Stimulated activated naive B cell treated with anti-CD40 and anti-IgM and Interleukin-4, amounts not matched to agents 10 μg/mL and 1 μg/mL and 100 μg/mL, for 72 hours (primary cell): ENCODE data around the gene MAD2L1.

ENCODE experiments used
- ATAC-seq, 2 donors: fragments of 150-1000 bp; cut with Tn5 transposase; replicated peaks; 2 replicates each; pipeline ENCODE4 v1.10.0; 2021; ENCODE audit warnings: moderate library complexity in 1 of 2
- DNase-seq: peaks from one replicate; pipeline ENCODE4 v3.0.0; 2021
- H3K27ac Mint-ChIP-seq: one replicate; pipeline ENCODE4 v1.8.0; 2022; ENCODE audit warnings: mild to moderate bottlenecking, mixed read lengths
- H3K27me3 Mint-ChIP-seq, 2 donors: one replicate each; pipeline ENCODE4 v1.8.0; 2022; ENCODE audit warnings: mixed read lengths in 2 of 2
- H3K36me3 Mint-ChIP-seq, 2 donors: one replicate each; pipeline ENCODE4 v1.8.0; 2022; ENCODE audit warnings: mixed read lengths in 2 of 2, mild to moderate bottlenecking in 1 of 2
- H3K4me1 Mint-ChIP-seq, 2 donors: one replicate each; pipeline ENCODE4 v1.8.0; 2022; ENCODE audit warnings: mixed read lengths in 2 of 2, mild to moderate bottlenecking in 1 of 2
- H3K4me3 Mint-ChIP-seq, 2 donors: one replicate each; pipeline ENCODE4 v1.8.0; 2022; ENCODE audit warnings: mild to moderate bottlenecking in 2 of 2, mixed read lengths in 2 of 2, moderate library complexity in 1 of 2
- H3K9me3 Mint-ChIP-seq, 2 donors: one replicate each; pipeline ENCODE4 v1.8.0; 2022; ENCODE audit warnings: mixed read lengths in 2 of 2, mild to moderate bottlenecking in 1 of 2

MAD2L1 gene

GRCh38 chr4:120049732-120050494, 16.7 kb downstream of the MAD2L1 start:
- Mint-ChIP-seq H3K36me3 (peaks cover 2 to 3% of the 10 kb centered on the region in 2 donors), H3K27me3 (no peaks in the 10 kb centered on the region), H3K4me3 (peak overlapping the region in 1 of 2 donors; percentile 65), H3K4me1 (peaks cover 2 to 5% of the 10 kb centered on the region in 2 donors), H3K9me3 (no peaks in the 10 kb centered on the region), H3K27ac (no peak overlapping the region)
- DNase-seq (peak; percentile 51), ATAC-seq (peak; percentile 90 to 95)

GRCh38 chr4:120043828-120044227, 22.8 kb downstream of the MAD2L1 start:
- Mint-ChIP-seq H3K4me3 (no peak overlapping the region), H3K4me1 (no peaks in the 10 kb centered on the region), H3K36me3 (peaks cover 5% of the 10 kb centered on the region in 2 donors), H3K27ac (no peak overlapping the region), H3K27me3 (no peaks in the 10 kb centered on the region), H3K9me3 (peaks cover 5 to 6% of the 10 kb centered on the region in 2 donors)
- DNase-seq (no peak), ATAC-seq (no peak)

DNA sequence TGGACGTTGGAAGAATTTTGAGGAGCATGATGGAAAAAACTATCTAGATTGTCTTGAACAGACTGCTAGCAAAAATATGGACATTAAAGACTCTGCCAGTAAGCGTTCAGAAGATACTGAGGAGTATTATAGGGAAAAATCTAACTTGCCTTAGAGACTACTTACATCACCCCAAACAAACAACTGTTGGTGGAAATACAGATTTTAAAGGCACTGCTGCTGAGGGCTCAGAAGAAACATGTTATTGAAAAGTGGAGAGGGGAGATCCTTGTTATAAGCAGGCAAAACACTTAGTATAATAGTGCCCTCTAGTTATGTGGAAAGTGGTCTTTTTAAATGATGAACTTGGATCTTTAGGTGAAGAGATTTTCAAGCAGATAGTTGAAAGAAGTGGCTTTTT, 29.2 kb downstream of the MAD2L1 start:
- DNase-seq, result no peak
- Mint-ChIP-seq H3K36me3 (no peaks in the 10 kb centered on the region), H3K27me3 (peaks cover 12 to 19% of the 10 kb centered on the region in 2 donors), H3K9me3 (no peaks in the 10 kb centered on the region), H3K4me1 (no peaks in the 10 kb centered on the region), H3K27ac (no peak overlapping the region), H3K4me3 (no peak overlapping the region)
- no peak for ATAC-seq

DNA sequence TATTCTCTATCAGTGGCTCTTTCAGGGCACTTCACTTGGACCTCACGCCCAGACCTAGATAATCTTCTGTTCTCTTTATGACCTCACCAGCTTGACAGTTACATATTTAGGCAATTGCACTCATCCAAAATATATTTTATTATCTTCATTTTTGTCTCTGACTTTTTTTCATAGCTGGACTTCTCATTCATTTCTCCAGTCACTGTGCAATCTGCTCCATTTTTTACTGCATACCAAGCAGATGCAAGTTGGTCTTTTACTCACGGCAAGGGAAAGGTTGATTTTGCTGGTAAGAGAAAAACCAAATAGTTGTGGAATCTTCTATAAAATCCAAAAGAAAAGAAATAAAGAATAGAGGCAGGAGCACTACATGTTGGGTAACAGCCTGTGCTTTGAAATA, 31.7 kb downstream of the MAD2L1 start:
- Mint-ChIP-seq H3K36me3 (no peaks in the 10 kb centered on the region), H3K4me3 (no peak overlapping the region), H3K4me1 (no peaks in the 10 kb centered on the region), H3K9me3 (no peaks in the 10 kb centered on the region), H3K27ac (no peak overlapping the region), H3K27me3 (peaks cover 12 to 19% of the 10 kb centered on the region in 2 donors)
- ATAC-seq (no peak), DNase-seq (no peak)

DNA sequence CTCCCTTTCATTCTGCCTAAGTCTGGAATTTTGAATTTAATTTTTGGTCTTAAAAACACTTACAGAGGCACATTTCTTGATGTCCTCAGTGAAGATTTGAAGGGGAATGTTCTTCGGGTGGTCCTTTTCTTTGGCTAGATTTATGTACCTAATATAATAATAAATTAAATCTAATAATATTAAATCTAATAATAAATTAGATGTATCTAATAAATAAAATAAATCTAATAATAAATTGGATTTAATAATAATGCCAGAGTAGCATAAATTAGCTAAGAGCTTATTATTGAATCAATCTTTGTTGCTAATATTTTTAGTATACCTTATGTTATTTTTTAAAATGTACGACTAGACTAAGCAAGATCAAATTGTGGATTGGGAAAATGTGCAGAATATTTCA, 39.8 kb downstream of the MAD2L1 start:
- no peak overlapping the region for H3K4me3 Mint-ChIP-seq
- no peaks in the 10 kb centered on the region for H3K27me3 Mint-ChIP-seq
- no peak overlapping the region for H3K27ac Mint-ChIP-seq
- no peaks in the 10 kb centered on the region for H3K36me3 Mint-ChIP-seq
- DNase-seq, result no peak
- no peaks in the 10 kb centered on the region for H3K4me1 Mint-ChIP-seq
- ATAC-seq, result no peak
- no peaks in the 10 kb centered on the region for H3K9me3 Mint-ChIP-seq

- H3K4me1 Mint-ChIP-seq, result no peaks in the 10 kb centered on the region
- H3K36me3 Mint-ChIP-seq, result no peaks in the 10 kb centered on the region
- H3K4me3 Mint-ChIP-seq, result no peak overlapping the region
- no peak overlapping the region for H3K27ac Mint-ChIP-seq
- peaks cover 0 to 4% of the 10 kb centered on the region in 2 donors for H3K27me3 Mint-ChIP-seq
- no peaks in the 10 kb centered on the region for H3K9me3 Mint-ChIP-seq
- no peak for ATAC-seq
- DNase-seq, result no peak
These were observed 41.1 kb downstream of the MAD2L1 start for GRCh38 chr4:120025516-120025915.

DNA sequence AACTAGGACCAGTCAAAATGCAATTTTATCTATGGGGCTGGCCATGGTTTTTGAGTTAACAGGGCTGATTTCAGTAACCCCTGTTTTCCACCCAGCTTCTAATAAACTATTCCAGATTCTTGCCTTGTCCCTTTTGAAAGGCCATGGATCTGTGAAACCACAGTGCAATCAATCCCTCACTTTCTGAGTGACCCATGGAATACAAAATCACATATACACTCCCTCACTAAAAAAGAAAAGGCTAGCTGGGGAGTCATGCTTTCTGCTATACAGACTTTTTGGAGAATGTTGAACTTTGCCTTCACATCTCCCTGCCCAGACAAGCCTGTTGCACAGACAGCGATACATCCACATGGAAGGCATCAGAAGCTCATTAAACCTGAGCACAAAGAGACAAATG, 47.9 kb downstream of the MAD2L1 start:
- no peak overlapping the region for H3K4me3 Mint-ChIP-seq
- no peaks in the 10 kb centered on the region for H3K4me1 Mint-ChIP-seq
- H3K9me3 Mint-ChIP-seq, result peaks cover 5 to 13% of the 10 kb centered on the region in 2 donors
- DNase-seq, result no peak
- no peak overlapping the region for H3K27ac Mint-ChIP-seq
- no peak for ATAC-seq
- H3K27me3 Mint-ChIP-seq, result peaks cover 8 to 13% of the 10 kb centered on the region in 2 donors
- H3K36me3 Mint-ChIP-seq, result no peaks in the 10 kb centered on the region

- ATAC-seq (no peak), DNase-seq (no peak)
- Mint-ChIP-seq H3K9me3 (peaks cover 5 to 13% of the 10 kb centered on the region in 2 donors), H3K36me3 (no peaks in the 10 kb centered on the region), H3K27me3 (peaks cover 8 to 14% of the 10 kb centered on the region in 2 donors), H3K4me3 (no peak overlapping the region), H3K27ac (no peak overlapping the region), H3K4me1 (no peaks in the 10 kb centered on the region)
These were observed 48.5 kb downstream of the MAD2L1 start for GRCh38 chr4:120017939-120018692.

DNA sequence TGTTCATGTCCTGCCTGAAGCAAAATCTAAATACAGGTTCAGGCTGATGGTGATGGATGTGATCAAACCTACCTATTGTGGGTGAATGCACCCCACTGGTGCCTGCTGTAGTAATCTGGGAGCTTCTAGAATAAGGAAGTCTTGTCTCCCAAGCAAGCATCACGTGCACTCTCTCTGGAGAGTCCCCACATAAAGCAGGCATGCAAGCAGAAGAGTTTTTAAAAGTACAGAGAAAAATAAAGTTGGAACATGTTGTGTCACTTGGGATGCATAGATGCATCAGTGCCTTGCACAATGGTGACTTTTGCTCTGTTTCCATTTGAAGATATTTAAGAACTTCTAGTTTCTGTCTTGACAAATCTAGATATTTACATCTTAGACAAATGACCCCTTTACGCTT, 54.9 kb downstream of the MAD2L1 start:
- ATAC-seq, result peak in 1 of 2 donors; percentile 5
- Mint-ChIP-seq H3K9me3 (peaks cover 5 to 13% of the 10 kb centered on the region in 2 donors), H3K27ac (no peak overlapping the region), H3K4me3 (no peak overlapping the region), H3K4me1 (no peaks in the 10 kb centered on the region), H3K36me3 (no peaks in the 10 kb centered on the region), H3K27me3 (peaks cover 0 to 8% of the 10 kb centered on the region in 2 donors)
- DNase-seq, result no peak

- Mint-ChIP-seq H3K9me3 (peaks cover 4 to 12% of the 10 kb centered on the region in 2 donors), H3K27me3 (peaks cover 0 to 4% of the 10 kb centered on the region in 2 donors), H3K4me1 (no peaks in the 10 kb centered on the region), H3K36me3 (no peaks in the 10 kb centered on the region), H3K4me3 (no peak overlapping the region), H3K27ac (no peak overlapping the region)
- ATAC-seq (no peak), DNase-seq (no peak)
These were observed 56.0 kb downstream of the MAD2L1 start for GRCh38 chr4:120010646-120011045.

DNA sequence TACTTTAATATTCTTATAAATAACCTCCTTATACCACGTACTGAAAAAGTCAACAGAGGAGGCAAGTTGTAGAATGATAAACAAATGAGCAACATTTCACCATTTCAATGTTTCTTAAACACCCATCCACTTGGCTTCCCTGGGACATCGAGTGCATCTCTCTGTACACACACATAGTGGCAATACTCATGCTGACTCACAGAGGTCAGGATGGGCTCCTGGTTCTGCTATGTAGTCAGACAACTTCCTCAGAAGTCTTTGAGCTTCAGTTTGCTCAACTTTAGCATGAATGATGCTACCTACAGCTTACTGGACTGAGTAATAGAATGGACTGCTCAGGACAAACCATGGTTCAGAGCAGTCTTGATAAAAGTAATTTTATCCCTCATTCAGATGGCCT, 56.9 kb downstream of the MAD2L1 start:
- no peaks in the 10 kb centered on the region for H3K36me3 Mint-ChIP-seq
- H3K27me3 Mint-ChIP-seq, result peaks cover 0 to 4% of the 10 kb centered on the region in 2 donors
- H3K9me3 Mint-ChIP-seq, result peaks cover 2 to 3% of the 10 kb centered on the region in 2 donors
- ATAC-seq (no peak), DNase-seq (no peak)
- no peaks in the 10 kb centered on the region for H3K4me1 Mint-ChIP-seq
- no peak overlapping the region for H3K4me3 Mint-ChIP-seq
- H3K27ac Mint-ChIP-seq, result no peak overlapping the region

GRCh38 chr4:120008957-120009356, 57.7 kb downstream of the MAD2L1 start:
- Mint-ChIP-seq H3K4me1 (no peaks in the 10 kb centered on the region), H3K36me3 (no peaks in the 10 kb centered on the region), H3K4me3 (no peak overlapping the region), H3K9me3 (no peaks in the 10 kb centered on the region), H3K27me3 (peaks cover 0 to 2% of the 10 kb centered on the region in 2 donors), H3K27ac (no peak overlapping the region)
- no peak for DNase-seq
- no peak for ATAC-seq

GRCh38 chr4:120007896-120008436, 58.7 kb downstream of the MAD2L1 start:
- Mint-ChIP-seq H3K27ac (no peak overlapping the region), H3K36me3 (no peaks in the 10 kb centered on the region), H3K4me3 (no peak overlapping the region), H3K9me3 (no peaks in the 10 kb centered on the region), H3K27me3 (no peaks in the 10 kb centered on the region), H3K4me1 (no peaks in the 10 kb centered on the region)
- no peak for DNase-seq
- ATAC-seq, result no peak

- no peaks in the 10 kb centered on the region for H3K9me3 Mint-ChIP-seq
- H3K36me3 Mint-ChIP-seq, result no peaks in the 10 kb centered on the region
These were observed 59.3 kb downstream of the MAD2L1 start for GRCh38 chr4:120007191-120007871.

More at GRCh38 chr4:120007191-120007871, 59.3 kb downstream of the MAD2L1 start:
- Mint-ChIP-seq H3K27ac (no peak overlapping the region), H3K4me1 (no peaks in the 10 kb centered on the region), H3K27me3 (no peaks in the 10 kb centered on the region), H3K4me3 (no peak overlapping the region)
- ATAC-seq (no peak), DNase-seq (no peak)
